ENCODE results near the gene EPN1.
A peak's percentile ranks its signal among the peaks of the same experiment; 100 is the strongest.

The EPN1 gene

GRCh38 chr19:55649268-55650125 lies 25.5 kb upstream of the EPN1 start:
- Histone ChIP-seq H3F3A (ENCODE audit: insufficient read depth, low read length) (peaks cover 9% of the 10 kb centered on the region; the same call in 1 of the 2 replicates), H2AFZ (ENCODE audit: low read length) (no peak overlapping the region), H4K20me1 (ENCODE audit: insufficient read depth, low read length) (no peaks in the 10 kb centered on the region), H3K4me2 (ENCODE audit: low read length) (peak overlapping the region; percentile 93), H3K27me3 (ENCODE audit: insufficient read depth, low read length) (no peaks in the 10 kb centered on the region), H3K4me1 (ENCODE audit: insufficient read depth, low read length, severe bottlenecking) (peaks cover 43% of the 10 kb centered on the region), H3K36me3 (ENCODE audit: insufficient read depth, low read length) (peaks cover 30% of the 10 kb centered on the region), H3K27ac (ENCODE audit: low read depth, low read length, poor library complexity, severe bottlenecking) (peak overlapping the region; percentile 94), H3K79me2 (ENCODE audit: insufficient read depth, low read length) (peaks cover 2% of the 10 kb centered on the region; the same call in 1 of the 2 replicates), H3K9me3 (ENCODE audit: low read length) (no peaks in the 10 kb centered on the region), H3K4me3 (ENCODE audit: low read depth, low read length, poor library complexity, severe bottlenecking) (peak overlapping the region; percentile 87), H3K9me2 (ENCODE audit: low read depth, low read length) (no peaks in the 10 kb centered on the region), H3K9ac (ENCODE audit: low read length) (peak overlapping the region; percentile 93)
- TF ChIP-seq EZH2 (IDR thresholded peaks at IDR 0.05; ENCODE audit: borderline replicate concordance, low read length) = no peak
- TF ChIP-seq CTCF (IDR thresholded peaks at IDR 0.05; ENCODE audit: low read length) = no peak

GRCh38 chr19:55650126-55650557 lies 24.9 kb upstream of the EPN1 start:
- Histone ChIP-seq H3K4me2 (ENCODE audit: low read length) (no peak overlapping the region), H3K9me3 (ENCODE audit: low read length) (no peaks in the 10 kb centered on the region), H3K27me3 (ENCODE audit: insufficient read depth, low read length) (no peaks in the 10 kb centered on the region), H2AFZ (ENCODE audit: low read length) (no peak overlapping the region), H3K9ac (ENCODE audit: low read length) (no peak overlapping the region), H3K79me2 (ENCODE audit: insufficient read depth, low read length) (no peaks in the 10 kb centered on the region), H3K9me2 (ENCODE audit: low read depth, low read length) (no peaks in the 10 kb centered on the region), H3K36me3 (ENCODE audit: insufficient read depth, low read length) (peaks cover 24% of the 10 kb centered on the region), H3K27ac (ENCODE audit: low read depth, low read length, poor library complexity, severe bottlenecking) (peak overlapping the region; percentile 94), H4K20me1 (ENCODE audit: insufficient read depth, low read length) (no peaks in the 10 kb centered on the region), H3F3A (ENCODE audit: insufficient read depth, low read length) (peaks cover 9% of the 10 kb centered on the region; the same call in 1 of the 2 replicates), H3K4me1 (ENCODE audit: insufficient read depth, low read length, severe bottlenecking) (peaks cover 37% of the 10 kb centered on the region), H3K4me3 (ENCODE audit: low read depth, low read length, poor library complexity, severe bottlenecking) (no peak overlapping the region)
- no peak for TF ChIP-seq CTCF (IDR thresholded peaks at IDR 0.05; ENCODE audit: low read length)

- Histone ChIP-seq H3K4me1 (ENCODE audit: insufficient read depth, low read length, severe bottlenecking) (peaks cover 31% of the 10 kb centered on the region), H3K4me3 (ENCODE audit: low read depth, low read length, poor library complexity, severe bottlenecking) (no peak overlapping the region), H3F3A (ENCODE audit: insufficient read depth, low read length) (peaks cover 6% of the 10 kb centered on the region; the same call in 1 of the 2 replicates), H3K9me2 (ENCODE audit: low read depth, low read length) (no peaks in the 10 kb centered on the region), H3K9ac (ENCODE audit: low read length) (no peak overlapping the region), H3K79me2 (ENCODE audit: insufficient read depth, low read length) (peaks cover 3% of the 10 kb centered on the region), H3K4me2 (ENCODE audit: low read length) (no peak overlapping the region), H3K27me3 (ENCODE audit: insufficient read depth, low read length) (no peaks in the 10 kb centered on the region), H2AFZ (ENCODE audit: low read length) (no peak overlapping the region), H3K27ac (ENCODE audit: low read depth, low read length, poor library complexity, severe bottlenecking) (no peak overlapping the region), H3K36me3 (ENCODE audit: insufficient read depth, low read length) (peaks cover 21% of the 10 kb centered on the region), H3K9me3 (ENCODE audit: low read length) (no peaks in the 10 kb centered on the region), H4K20me1 (ENCODE audit: insufficient read depth, low read length) (no peaks in the 10 kb centered on the region)
- no peak for TF ChIP-seq CTCF (IDR thresholded peaks at IDR 0.05; ENCODE audit: low read length)
- no peak for TF ChIP-seq EZH2 (IDR thresholded peaks at IDR 0.05; ENCODE audit: borderline replicate concordance, low read length)
Observed at GRCh38 chr19:55650602-55651230, 24.3 kb upstream of the EPN1 start.

All from OCI-LY1 (cell line).